HCT116 (cell line): ENCODE results near the gene CRADD.

Source experiments
- EZH2 ChIP-seq: fragments of 200-600 bp; sonication (generic); IDR thresholded peaks from 2 replicates; pipeline ENCODE4 v1.6.1; 2017; ENCODE audit warnings: antibody characterized with exemption, mixed run types
- EZH2phosphoT487 ChIP-seq: fragments of 200-600 bp; IDR thresholded peaks from 2 replicates; pipeline ENCODE4 v1.6.1; 2018; ENCODE audit warnings: antibody characterized with exemption, borderline replicate concordance
- JUND ChIP-seq: IDR thresholded peaks from 2 replicates; pipeline ENCODE4 v1.6.1; 2012
- POLR2A ChIP-seq: IDR thresholded peaks from 2 replicates; pipeline ENCODE4 v1.7.0; 2011; ENCODE audit warnings: borderline replicate concordance; ENCODE audit not compliant: insufficient read depth, insufficient read length; ENCODE audit errors: extremely low read depth
- POLR2AphosphoS5 ChIP-seq: IDR thresholded peaks from 2 replicates; pipeline ENCODE4 v1.6.1; 2011; ENCODE audit warnings: mild to moderate bottlenecking, low read depth, low read length, moderate library complexity
- TF ChIP-seq, protein P1 (sequence below), 3 experiments: fragments of 200-600 bp in 1 of 3; sonication (generic) in 1 of 3; IDR thresholded peaks in 2 of 3; conservative IDR thresholded peaks in 1 of 3; 2 replicates each; pipeline ENCODE4 v1.5.1; 2012 to 2017; ENCODE audit warnings: low read depth in 2 of 3, low read length in 2 of 3, antibody characterized with exemption in 1 of 3, borderline replicate concordance in 1 of 3, control low read depth in 1 of 3, mild to moderate bottlenecking in 1 of 3, mixed read lengths in 1 of 3, mixed run types in 1 of 3, moderate library complexity in 1 of 3; ENCODE audit not compliant: insufficient read depth in 1 of 3
- TF ChIP-seq, protein P2 (sequence below): IDR thresholded peaks from 2 replicates; pipeline ENCODE4 v1.6.1; 2012; ENCODE audit warnings: low read depth
- TF ChIP-seq, protein P3 (sequence below): IDR thresholded peaks from 2 replicates; pipeline ENCODE4 v1.6.1; 2012

DNA sequence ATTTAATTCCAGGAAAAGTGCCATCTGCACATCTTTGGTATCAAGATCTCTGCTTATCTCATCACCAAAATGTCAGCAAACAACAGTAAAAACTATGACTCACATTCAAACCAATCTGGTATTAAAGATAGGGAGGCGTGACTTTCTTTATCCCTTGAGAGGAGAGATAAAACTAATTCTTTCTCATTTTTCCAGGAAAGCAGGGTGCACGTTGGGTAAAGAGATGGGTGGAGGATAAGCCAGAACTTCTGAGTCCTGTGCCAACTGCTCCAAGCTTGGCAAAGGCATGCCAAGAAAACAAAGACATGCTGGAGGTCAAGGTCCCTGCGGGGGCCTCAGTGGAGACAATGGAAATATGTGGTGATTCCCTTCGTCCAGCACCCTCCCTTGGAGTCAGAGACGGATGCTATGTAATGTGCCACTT, 245.4 kb downstream of the CRADD start:
- no peak for TF ChIP-seq JUND
- TF ChIP-seq, protein P1, sequence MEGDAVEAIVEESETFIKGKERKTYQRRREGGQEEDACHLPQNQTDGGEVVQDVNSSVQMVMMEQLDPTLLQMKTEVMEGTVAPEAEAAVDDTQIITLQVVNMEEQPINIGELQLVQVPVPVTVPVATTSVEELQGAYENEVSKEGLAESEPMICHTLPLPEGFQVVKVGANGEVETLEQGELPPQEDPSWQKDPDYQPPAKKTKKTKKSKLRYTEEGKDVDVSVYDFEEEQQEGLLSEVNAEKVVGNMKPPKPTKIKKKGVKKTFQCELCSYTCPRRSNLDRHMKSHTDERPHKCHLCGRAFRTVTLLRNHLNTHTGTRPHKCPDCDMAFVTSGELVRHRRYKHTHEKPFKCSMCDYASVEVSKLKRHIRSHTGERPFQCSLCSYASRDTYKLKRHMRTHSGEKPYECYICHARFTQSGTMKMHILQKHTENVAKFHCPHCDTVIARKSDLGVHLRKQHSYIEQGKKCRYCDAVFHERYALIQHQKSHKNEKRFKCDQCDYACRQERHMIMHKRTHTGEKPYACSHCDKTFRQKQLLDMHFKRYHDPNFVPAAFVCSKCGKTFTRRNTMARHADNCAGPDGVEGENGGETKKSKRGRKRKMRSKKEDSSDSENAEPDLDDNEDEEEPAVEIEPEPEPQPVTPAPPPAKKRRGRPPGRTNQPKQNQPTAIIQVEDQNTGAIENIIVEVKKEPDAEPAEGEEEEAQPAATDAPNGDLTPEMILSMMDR (IDR thresholded peaks at IDR 0.05 in 2 of 3, conservative IDR thresholded peaks at IDR 0.05 in 1 of 3; ENCODE audit: borderline replicate concordance in 1 of 3, insufficient read depth in 1 of 3, low read depth in 2 of 3, low read length in 2 of 3), result no peak
- TF ChIP-seq, protein P2, sequence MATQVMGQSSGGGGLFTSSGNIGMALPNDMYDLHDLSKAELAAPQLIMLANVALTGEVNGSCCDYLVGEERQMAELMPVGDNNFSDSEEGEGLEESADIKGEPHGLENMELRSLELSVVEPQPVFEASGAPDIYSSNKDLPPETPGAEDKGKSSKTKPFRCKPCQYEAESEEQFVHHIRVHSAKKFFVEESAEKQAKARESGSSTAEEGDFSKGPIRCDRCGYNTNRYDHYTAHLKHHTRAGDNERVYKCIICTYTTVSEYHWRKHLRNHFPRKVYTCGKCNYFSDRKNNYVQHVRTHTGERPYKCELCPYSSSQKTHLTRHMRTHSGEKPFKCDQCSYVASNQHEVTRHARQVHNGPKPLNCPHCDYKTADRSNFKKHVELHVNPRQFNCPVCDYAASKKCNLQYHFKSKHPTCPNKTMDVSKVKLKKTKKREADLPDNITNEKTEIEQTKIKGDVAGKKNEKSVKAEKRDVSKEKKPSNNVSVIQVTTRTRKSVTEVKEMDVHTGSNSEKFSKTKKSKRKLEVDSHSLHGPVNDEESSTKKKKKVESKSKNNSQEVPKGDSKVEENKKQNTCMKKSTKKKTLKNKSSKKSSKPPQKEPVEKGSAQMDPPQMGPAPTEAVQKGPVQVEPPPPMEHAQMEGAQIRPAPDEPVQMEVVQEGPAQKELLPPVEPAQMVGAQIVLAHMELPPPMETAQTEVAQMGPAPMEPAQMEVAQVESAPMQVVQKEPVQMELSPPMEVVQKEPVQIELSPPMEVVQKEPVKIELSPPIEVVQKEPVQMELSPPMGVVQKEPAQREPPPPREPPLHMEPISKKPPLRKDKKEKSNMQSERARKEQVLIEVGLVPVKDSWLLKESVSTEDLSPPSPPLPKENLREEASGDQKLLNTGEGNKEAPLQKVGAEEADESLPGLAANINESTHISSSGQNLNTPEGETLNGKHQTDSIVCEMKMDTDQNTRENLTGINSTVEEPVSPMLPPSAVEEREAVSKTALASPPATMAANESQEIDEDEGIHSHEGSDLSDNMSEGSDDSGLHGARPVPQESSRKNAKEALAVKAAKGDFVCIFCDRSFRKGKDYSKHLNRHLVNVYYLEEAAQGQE, result no peak
- TF ChIP-seq, protein P3, sequence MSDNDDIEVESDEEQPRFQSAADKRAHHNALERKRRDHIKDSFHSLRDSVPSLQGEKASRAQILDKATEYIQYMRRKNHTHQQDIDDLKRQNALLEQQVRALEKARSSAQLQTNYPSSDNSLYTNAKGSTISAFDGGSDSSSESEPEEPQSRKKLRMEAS, result no peak
- no peak for TF ChIP-seq POLR2A
- no peak for TF ChIP-seq EZH2
- TF ChIP-seq POLR2AphosphoS5, result no peak
- no peak for TF ChIP-seq EZH2phosphoT487
